NCI-H1436 treated with DMSO at 0.1 percent for 48 hours (cell line): ENCODE data around the gene CCDC82.

Source experiments
- DNase-seq: peaks from one replicate; lab custom pipeline; 2025; lab: John Stamatoyannopoulos, UW

The CCDC82 gene

GRCh38 chr11:96329419-96329818 is 60.3 kb downstream of the CCDC82 start:
- no peak for DNase-seq

- no peak for DNase-seq
These were observed 61.2 kb downstream of the CCDC82 start for GRCh38 chr11:96328395-96329010.

GRCh38 chr11:96326959-96327358 is 62.8 kb downstream of the CCDC82 start:
- no peak for DNase-seq

GRCh38 chr11:96324912-96325311 is 64.8 kb downstream of the CCDC82 start:
- DNase-seq = no peak

DNA sequence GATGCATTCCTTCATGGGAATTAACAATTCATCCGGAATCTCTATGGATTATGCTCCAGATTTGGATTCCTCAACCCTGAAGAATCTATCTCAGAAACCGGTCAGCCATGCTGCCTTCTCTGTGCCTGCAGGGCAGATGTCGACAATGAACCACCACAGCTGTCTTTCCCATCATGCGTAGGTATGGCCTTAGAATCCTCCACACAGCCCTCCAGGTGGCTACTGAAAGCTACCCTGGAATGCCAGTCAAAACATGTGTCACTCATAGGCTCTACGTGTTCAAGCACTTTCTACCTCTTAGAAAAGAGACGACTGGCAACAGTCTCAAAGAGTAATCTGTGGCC is 66.1 kb downstream of the CCDC82 start:
- no peak for DNase-seq

DNA sequence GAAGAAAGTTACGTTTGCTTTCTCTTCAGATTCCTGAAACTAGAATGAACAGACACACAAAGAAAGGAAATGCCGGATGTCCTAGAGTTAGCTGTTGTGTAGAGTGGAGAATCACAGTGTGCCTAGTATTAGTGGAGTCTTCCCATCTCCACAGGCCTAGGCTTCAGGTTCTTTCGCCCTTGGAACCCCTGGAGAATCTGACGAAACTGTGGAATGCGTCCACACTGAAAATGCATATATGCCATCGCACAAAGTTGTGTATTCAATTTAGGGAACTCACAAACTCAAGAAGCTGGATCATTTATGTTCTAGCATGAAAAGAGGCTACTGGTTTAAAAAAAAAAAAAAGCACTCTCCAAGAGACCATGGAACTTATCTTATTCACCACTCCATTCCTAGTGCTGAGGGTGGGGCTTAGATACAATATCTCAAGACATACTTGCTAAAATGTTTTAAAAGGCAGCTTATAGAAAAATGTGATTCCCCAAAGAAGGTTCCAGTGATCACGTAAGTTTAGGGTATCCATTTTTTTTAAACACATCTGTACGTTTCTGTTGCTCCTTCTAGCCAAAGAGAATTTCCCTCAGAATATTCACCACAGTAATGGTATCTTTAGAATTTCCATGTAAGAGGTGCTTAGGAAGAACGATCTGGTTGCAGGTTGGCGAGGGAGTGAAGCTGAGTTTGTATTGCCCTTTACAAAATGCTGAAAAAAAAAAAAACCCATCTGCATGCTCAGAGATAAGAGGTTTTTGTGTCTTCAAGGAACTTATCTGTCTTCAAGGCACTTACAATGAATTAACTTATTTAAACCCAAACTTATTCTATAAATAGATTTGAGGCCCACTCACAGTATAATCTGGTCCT is 66.7 kb downstream of the CCDC82 start:
- no peak for DNase-seq

DNA sequence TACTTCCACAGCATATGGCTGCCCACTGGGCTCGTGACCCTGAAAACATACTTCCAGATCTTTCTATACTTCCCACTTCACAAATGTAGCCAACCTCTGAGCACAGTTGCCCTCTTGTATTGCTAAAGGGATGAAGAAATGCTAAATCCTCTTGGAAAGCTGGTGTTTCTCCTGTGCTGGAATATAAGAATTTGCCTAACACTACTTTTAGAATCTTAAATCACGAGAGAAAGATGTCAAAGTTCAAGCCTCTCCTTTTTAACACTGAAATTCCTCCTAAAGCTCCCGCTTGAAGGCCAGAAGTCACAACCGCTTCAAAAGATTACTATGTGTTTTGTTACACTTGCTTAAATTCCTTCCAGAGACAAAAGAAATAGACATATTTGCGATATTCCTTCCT is 68.6 kb downstream of the CCDC82 start:
- DNase-seq = no peak

GRCh38 chr11:96319898-96320656 is 69.6 kb downstream of the CCDC82 start:
- DNase-seq = no peak

DNA sequence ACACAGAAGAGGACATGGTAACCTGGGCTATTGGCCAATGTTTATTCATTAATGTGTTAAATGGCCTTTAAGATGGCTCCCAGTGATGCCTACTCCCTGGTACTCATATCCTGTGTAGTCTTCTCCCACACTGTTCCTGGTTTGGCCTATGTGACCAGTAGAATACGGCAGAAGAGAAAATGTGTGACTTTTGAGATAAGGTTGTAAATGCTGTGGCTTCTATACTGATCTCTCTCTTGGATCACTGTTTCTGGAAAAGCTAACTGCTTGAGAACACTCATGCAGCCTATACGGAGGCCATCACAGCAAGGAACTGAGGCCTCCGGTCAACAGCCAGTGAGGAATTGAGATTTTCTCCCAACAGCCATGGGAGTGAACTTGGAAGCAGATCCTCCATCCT is 70.9 kb downstream of the CCDC82 start:
- no peak for DNase-seq

DNA sequence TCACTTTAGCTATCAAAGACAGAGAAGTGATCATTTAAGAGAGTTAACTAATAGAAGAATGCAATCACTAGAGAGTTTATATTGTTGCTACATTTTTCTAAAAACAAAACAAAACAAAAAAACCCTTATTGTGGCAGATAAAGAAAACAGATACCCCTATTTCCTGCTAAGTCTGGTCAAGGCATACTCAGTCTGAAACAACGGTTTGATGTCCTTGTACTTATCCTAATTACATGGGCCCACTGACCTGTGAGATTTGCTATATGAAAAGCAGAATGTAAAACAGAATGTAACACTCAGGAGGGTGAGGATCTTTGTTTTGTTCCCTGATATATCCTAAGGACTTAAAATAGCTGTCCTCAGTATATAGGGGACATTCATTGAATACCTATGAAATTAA is 71.3 kb downstream of the CCDC82 start:
- DNase-seq = no peak

GRCh38 chr11:96317985-96318384 is 71.7 kb downstream of the CCDC82 start:
- no peak for DNase-seq

DNA sequence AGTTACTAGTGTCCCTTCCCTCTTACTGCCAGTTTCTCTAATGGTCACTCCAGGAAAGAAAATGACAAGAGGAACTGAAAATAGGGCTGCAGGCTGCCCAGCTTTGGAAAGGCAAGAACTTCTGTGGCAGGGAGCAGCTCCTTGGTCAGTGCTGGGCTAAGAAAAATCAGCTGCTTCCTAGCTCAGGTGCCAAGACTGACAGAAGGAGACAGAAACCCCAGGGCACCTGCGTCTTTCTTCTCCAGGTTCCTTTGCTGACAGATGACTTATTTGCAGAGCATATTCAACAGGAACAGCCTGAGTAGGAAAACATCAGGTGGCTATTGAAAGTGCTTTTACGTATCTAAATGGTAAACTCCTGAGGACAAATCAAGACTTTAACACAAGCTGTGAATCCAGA is 72.1 kb downstream of the CCDC82 start:
- DNase-seq = no peak

DNA sequence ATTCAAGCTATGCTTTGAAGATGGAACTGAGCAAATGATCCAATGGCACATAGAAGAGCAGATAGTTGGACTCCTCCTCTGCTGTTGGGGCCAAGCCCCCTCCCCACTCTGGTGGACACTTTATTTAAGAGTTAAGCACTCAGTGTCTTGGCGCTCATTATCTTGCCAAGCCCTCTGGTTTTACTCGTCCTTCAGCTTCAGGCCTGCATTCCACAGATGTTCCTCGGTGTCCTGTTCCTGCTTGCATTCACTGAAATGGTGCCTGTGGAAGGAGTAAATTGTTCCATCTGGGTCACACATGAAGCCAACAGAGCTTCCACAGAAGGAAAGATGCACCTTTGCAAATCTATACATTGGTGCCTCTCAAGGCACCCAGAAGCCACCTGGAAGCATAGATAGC is 72.8 kb downstream of the CCDC82 start:
- DNase-seq = no peak

- no peak for DNase-seq
These were observed 74.2 kb downstream of the CCDC82 start for GRCh38 chr11:96315476-96315875.

DNA sequence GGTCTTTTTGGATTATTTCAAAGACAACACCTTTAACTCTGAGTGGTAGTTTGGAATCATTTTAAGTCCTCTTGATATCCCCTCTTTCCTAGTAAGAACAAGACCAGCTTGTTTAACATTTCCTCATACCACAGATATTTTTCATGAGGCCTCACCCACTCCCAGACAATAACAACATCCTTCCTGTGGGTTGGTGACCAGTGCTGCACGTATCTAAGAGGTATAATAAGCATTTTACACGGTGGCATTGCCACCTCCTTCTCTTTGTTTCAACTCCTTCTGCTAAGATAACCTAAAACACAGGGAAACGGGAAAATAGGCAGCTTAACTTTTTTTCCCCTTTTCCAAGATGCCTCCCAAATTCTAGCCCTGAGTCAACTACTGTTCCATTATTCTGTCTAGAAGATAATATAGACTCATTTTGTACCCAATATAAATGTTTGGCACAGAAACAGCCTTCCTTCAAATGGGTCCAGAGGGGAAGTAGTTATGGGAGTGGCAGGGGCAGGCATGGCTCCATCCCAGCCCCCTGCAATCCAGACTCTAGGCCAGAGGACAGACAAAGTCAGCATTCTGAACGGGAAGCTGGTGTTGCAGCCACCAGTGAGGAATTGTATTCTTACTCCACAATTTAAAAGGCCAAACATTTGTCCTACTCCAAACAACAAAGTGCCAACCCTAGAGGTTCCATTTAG is 75.2 kb downstream of the CCDC82 start:
- DNase-seq = no peak

- no peak for DNase-seq
These were observed 76.5 kb downstream of the CCDC82 start for GRCh38 chr11:96313163-96313562.

DNA sequence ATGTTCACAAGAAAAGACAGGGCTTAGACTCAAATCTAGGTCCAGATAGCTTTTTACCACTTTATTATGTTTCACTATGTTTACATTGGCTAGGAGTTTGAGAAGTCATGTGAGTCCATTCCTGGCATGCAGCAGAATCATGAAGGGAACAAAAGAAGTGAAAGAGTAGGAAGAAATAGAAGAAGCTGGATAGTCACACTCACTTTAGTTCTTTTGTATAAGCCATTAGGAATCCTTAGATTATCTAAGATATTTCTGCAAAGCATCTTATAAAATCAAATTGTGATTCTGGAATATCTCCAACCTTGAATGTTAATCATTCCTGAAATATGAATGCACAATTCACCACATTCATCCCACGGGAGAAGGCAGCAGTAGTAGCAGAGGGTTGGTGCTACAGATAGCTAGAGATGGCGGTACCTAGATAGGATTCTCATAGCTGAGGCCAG is 78.6 kb downstream of the CCDC82 start:
- DNase-seq = no peak

GRCh38 chr11:96310236-96310635 is 79.5 kb downstream of the CCDC82 start:
- DNase-seq = no peak

- DNase-seq = no peak
These were observed 80.1 kb downstream of the CCDC82 start for GRCh38 chr11:96309643-96310017.

DNA sequence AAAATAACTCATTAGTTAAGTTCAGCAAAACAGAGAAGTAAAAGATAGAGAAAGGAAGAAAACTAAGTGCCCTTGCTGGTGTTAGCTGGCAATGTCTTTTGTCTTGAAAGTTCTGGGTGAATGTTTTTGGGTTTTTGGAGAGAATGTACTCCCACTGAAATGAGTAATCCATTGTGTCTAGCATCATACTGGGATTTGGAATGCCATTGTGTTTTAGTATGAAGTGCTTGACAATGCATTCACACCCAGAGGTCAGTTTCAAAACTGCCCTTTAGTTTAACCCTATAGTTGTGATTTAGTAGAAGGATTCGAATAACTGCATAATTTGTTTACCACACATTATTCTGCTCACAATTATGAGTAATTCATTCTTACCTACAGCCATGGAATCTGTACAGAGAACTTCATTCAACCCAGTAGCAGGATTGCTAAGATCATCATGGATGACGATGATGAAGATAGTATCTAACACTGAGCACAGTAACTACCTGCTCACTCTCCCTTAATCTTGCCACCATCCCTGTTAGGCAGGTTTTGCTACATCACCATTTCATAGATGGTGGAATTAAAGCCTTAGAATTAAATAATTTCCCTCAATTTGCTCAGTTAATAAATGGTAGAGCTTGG is 80.6 kb downstream of the CCDC82 start:
- no peak for DNase-seq

- DNase-seq = no peak
These were observed 82.0 kb downstream of the CCDC82 start for GRCh38 chr11:96307776-96308140.
